Measurements from ENCODE around the gene PRR5.

Gene PRR5

GRCh38 chr22:44783091-44783490, 81.1 kb downstream of the PRR5 start:
- no peak for TF ChIP-seq CTCF (IDR thresholded peaks at IDR 0.05; ENCODE audit: low read depth, low read length, missing control alignments)
- DNase-seq (ENCODE audit: extremely low read depth, low read depth): no peak
- no peak overlapping the region for H3K4me3 ChIP-seq (replicated peaks; ENCODE audit: low read depth, low read length)

DNA sequence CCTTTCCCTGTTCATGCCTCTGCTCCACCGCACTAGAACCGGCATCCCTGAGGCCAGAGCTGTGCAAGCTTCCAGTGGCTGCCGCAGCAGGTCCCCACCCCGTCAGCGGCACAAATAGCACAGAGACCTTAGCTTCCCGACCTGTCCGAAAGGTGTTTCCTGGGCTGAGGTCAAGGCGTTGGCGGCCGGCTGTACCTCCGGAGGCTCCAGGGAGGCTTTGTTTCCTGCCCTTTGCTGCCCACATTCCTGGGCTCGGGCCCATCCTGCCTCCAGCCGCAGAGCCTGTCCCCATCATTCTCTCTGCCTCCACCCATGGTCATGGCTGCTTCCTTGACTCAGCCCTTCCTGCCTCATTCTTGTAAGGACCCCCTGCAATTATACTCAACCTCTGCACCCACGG, 81.6 kb downstream of the PRR5 start:
- H3K4me3 ChIP-seq (replicated peaks; ENCODE audit: low read depth, low read length): no peak overlapping the region
- no peak for TF ChIP-seq CTCF (IDR thresholded peaks at IDR 0.05; ENCODE audit: low read depth, low read length, missing control alignments)
- no peak for DNase-seq (ENCODE audit: extremely low read depth, low read depth)

DNA sequence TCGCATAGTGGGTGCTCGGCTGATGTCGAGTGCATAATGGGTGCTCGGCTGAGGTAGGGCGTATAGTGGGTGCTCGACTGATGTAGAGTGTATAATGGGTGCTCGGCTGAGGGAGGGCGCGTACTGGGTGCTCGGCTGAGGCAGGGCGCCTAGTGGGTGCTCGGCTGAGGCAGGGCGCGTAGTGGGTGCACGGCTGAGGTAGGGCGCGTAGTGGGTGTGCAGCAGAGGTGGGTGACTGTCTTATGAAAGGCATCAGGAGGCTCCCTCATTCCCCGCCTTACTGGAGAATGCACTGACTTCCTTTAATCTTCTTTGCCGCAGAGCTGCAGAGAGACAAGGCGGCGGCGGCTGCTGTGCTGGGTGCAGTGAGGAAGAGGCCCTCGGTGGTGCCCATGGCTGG, 84.1 kb downstream of the PRR5 start:
- DNase-seq (ENCODE audit: extremely low read depth, low read depth): no peak
- no peak overlapping the region for H3K4me3 ChIP-seq (replicated peaks; ENCODE audit: low read depth, low read length)
- no peak for TF ChIP-seq CTCF (IDR thresholded peaks at IDR 0.05; ENCODE audit: low read depth, low read length, missing control alignments)

DNA sequence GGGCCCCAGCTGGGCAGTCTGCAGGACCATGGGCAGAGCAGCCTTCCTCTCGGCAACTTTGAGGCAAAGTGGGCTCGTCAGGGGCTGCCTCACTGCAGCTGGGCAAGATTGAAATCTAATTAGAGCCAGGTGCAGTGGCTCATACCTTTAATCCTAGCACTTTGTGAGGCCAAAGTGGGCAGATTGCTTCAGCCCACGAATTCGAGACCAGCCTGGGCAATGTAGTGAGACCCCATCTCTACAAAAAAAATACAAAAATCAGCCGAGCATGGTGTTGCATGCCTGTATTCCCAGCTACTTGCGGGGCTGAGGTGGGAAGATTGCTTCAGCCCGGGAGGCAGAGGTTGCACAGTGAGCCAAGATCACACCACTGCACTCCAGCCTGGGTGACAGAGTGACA, 84.6 kb downstream of the PRR5 start:
- no peak for TF ChIP-seq CTCF (IDR thresholded peaks at IDR 0.05; ENCODE audit: low read depth, low read length, missing control alignments)
- H3K4me3 ChIP-seq (replicated peaks; ENCODE audit: low read depth, low read length): no peak overlapping the region
- no peak for DNase-seq (ENCODE audit: extremely low read depth, low read depth)
